ENCODE data around the gene FBXL20.

DNA sequence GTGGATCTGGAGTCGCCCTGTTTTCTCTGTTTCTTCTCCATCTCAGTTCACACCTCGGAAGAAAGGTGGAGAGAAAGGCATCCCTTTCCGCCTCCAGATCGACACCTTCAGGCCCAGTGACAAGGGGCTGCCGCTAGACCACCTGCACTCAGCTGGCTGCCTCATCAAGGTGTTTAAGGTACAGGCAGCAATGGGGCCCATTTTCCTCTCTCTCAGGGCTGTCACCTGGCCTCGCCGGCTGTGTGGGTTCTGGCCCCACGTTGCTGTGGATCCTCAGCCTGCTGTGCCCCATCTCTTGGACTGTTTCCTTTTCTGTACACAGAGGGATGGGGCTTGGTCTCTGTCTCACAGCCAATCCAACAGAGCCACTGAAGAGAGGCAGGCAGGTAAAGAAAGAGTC is 158.3 kb downstream of the FBXL20 start:
- TF ChIP-seq CTCF (IDR thresholded peaks at IDR 0.05) (no peak), POLR2AphosphoS5 (IDR thresholded peaks at IDR 0.05) (no peak)

All from prostate gland (tissue), 2 donors.